DND-41 (cell line): ENCODE results near the gene ATP9A.

Source experiments
- ATAC-seq: fragments of 200-7000 bp; cut with Tn5 transposase; 3 replicates; pipeline ENCODE4 v1.9.1; 2021; ENCODE audit warnings: low read depth; ENCODE audit not compliant: insufficient read depth
- DNase-seq: peaks from one replicate; pipeline ENCODE4 v3.0.0-alpha.2; 2020
- H2AFZ ChIP-seq: 2 replicates; pipeline ENCODE4 v1.6.0; 2012; ENCODE audit warnings: low read depth, low read length
- H3K27ac ChIP-seq: 2 replicates; pipeline ENCODE4 v1.5.1; 2012; ENCODE audit warnings: low read length, inconsistent platforms
- H3K27me3 ChIP-seq: fragments of 200-600 bp; sonication (generic); 2 replicates; pipeline ENCODE4 v1.6.0; 2012; ENCODE audit warnings: low read length, mild to moderate bottlenecking, inconsistent platforms; ENCODE audit not compliant: insufficient read depth, poor library complexity
- H3K36me3 ChIP-seq: 2 replicates; pipeline ENCODE4 v1.5.1; 2012; ENCODE audit warnings: low read length, inconsistent platforms; ENCODE audit not compliant: insufficient read depth
- H3K4me1 ChIP-seq: 2 replicates; pipeline ENCODE4 v1.5.1; 2012; ENCODE audit warnings: mild to moderate bottlenecking, low read length; ENCODE audit not compliant: insufficient read depth
- H3K4me2 ChIP-seq: 2 replicates; pipeline ENCODE4 v1.6.0; 2012; ENCODE audit warnings: mild to moderate bottlenecking, moderate library complexity, low read length, inconsistent platforms; ENCODE audit not compliant: insufficient read depth
- H3K4me3 ChIP-seq, 2 experiments: fragments of 200-600 bp in 1 of 2; shearing (Covaris generic) in 1 of 2; 2 replicates each; pipeline ENCODE4 v1.5.1; 2012 to 2016; ENCODE audit warnings: inconsistent platforms in 2 of 2, low read length in 2 of 2, mild to moderate bottlenecking in 2 of 2, low read depth in 1 of 2, moderate library complexity in 1 of 2
- H3K79me2 ChIP-seq: 2 replicates; pipeline ENCODE4 v1.6.0; 2012; ENCODE audit warnings: low read length, inconsistent platforms; ENCODE audit not compliant: insufficient read depth
- H3K9ac ChIP-seq: 2 replicates; pipeline ENCODE4 v1.6.0; 2012; ENCODE audit warnings: low read depth, mild to moderate bottlenecking, inconsistent platforms, low read length, moderate library complexity
- H3K9me3 ChIP-seq: 2 replicates; pipeline ENCODE4 v1.5.1; 2012; ENCODE audit warnings: low read length, moderate library complexity, mild to moderate bottlenecking, inconsistent platforms; ENCODE audit not compliant: insufficient read depth, severe bottlenecking
- H4K20me1 ChIP-seq: 2 replicates; pipeline ENCODE4 v1.6.0; 2012; ENCODE audit warnings: low read length; ENCODE audit not compliant: insufficient read depth
- CTCF ChIP-seq: IDR thresholded peaks from 2 replicates; pipeline ENCODE4 v1.5.1; 2012; ENCODE audit warnings: borderline replicate concordance, low read length, moderate library complexity, mild to moderate bottlenecking; ENCODE audit not compliant: poor library complexity, severe bottlenecking; ENCODE audit errors: extremely low read depth
- EZH2 ChIP-seq: IDR thresholded peaks from 3 replicates; pipeline ENCODE4 v1.6.1; 2012; ENCODE audit warnings: borderline replicate concordance, low read depth, mild to moderate bottlenecking, moderate library complexity, low read length, inconsistent platforms; ENCODE audit not compliant: severe bottlenecking

The ATP9A gene

GRCh38 chr20:51574248-51575033 lies 193.7 kb downstream of the ATP9A start:
- no peak overlapping the region for H3K4me2 ChIP-seq
- H3K27ac ChIP-seq, result no peak overlapping the region
- DNase-seq (no peak), ATAC-seq (no peak)
- no peaks in the 10 kb centered on the region for H3K4me1 ChIP-seq
- H2AFZ ChIP-seq, result no peak overlapping the region
- no peaks in the 10 kb centered on the region for H4K20me1 ChIP-seq
- TF ChIP-seq EZH2 (no peak), CTCF (no peak)
- no peaks in the 10 kb centered on the region for H3K79me2 ChIP-seq
- H3K27me3 ChIP-seq, result no peaks in the 10 kb centered on the region
- no peak overlapping the region for H3K9ac ChIP-seq
- no peaks in the 10 kb centered on the region for H3K9me3 ChIP-seq
- no peaks in the 10 kb centered on the region for H3K36me3 ChIP-seq
- H3K4me3 ChIP-seq, result no peak overlapping the region

- H3K4me3 ChIP-seq, result no peak overlapping the region
- no peak for DNase-seq
Observed at GRCh38 chr20:51573576-51574243, 194.5 kb downstream of the ATP9A start.

GRCh38 chr20:51571460-51571794 lies 196.8 kb downstream of the ATP9A start:
- Histone ChIP-seq H3K9ac (no peak overlapping the region), H4K20me1 (no peaks in the 10 kb centered on the region), H3K36me3 (no peaks in the 10 kb centered on the region), H3K27ac (no peak overlapping the region), H3K4me3 (no peak overlapping the region), H3K27me3 (no peaks in the 10 kb centered on the region), H3K9me3 (no peaks in the 10 kb centered on the region), H3K4me1 (no peaks in the 10 kb centered on the region), H3K79me2 (no peaks in the 10 kb centered on the region), H2AFZ (no peak overlapping the region), H3K4me2 (no peak overlapping the region)
- DNase-seq (no peak), ATAC-seq (no peak)
- TF ChIP-seq EZH2, result no peak
- TF ChIP-seq CTCF, result no peak

More at GRCh38 chr20:51573576-51574243, 194.5 kb downstream of the ATP9A start:
- no peaks in the 10 kb centered on the region for H3K36me3 ChIP-seq
- H4K20me1 ChIP-seq, result no peaks in the 10 kb centered on the region
- no peak overlapping the region for H3K4me2 ChIP-seq
- TF ChIP-seq CTCF, result no peak
- TF ChIP-seq EZH2, result no peak
- H3K27ac ChIP-seq, result no peak overlapping the region
- no peaks in the 10 kb centered on the region for H3K27me3 ChIP-seq
- H3K79me2 ChIP-seq, result no peaks in the 10 kb centered on the region
- no peak overlapping the region for H2AFZ ChIP-seq
- no peaks in the 10 kb centered on the region for H3K9me3 ChIP-seq
- H3K9ac ChIP-seq, result no peak overlapping the region
- no peaks in the 10 kb centered on the region for H3K4me1 ChIP-seq
- no peak for ATAC-seq
